RWPE2 (cell line): ENCODE data around the gene DNAH14.

ENCODE experiments used
- ATAC-seq: fragments of 200-7000 bp; cut with Tn5 transposase; 3 replicates; pipeline ENCODE4 v1.9.1; 2021; ENCODE audit warnings: low read depth
- DNase-seq: peaks from one replicate; pipeline ENCODE4 v3.0.0-alpha.2; 2020; ENCODE audit warnings: low spot score
- H3K27ac ChIP-seq: fragments of 450-650 bp; 2 replicates; pipeline ENCODE4 v1.5.1; 2017; ENCODE audit warnings: mild to moderate bottlenecking; ENCODE audit not compliant: poor library complexity, severe bottlenecking
- H3K27me3 ChIP-seq: fragments of 250-450 bp; sonication (Bioruptor Pico); 2 replicates; pipeline ENCODE4 v1.5.1; 2021; ENCODE audit warnings: mild to moderate bottlenecking, moderate library complexity; ENCODE audit not compliant: insufficient read depth, poor library complexity, severe bottlenecking
- H3K36me3 ChIP-seq: fragments of 250-450 bp; sonication (Bioruptor Pico); 2 replicates; pipeline ENCODE4 v1.5.1; 2020; ENCODE audit warnings: low read depth, mild to moderate bottlenecking, moderate library complexity
- H3K4me1 ChIP-seq: fragments of 250-450 bp; sonication (Bioruptor Pico); 2 replicates; pipeline ENCODE4 v1.5.1; 2021; ENCODE audit warnings: mild to moderate bottlenecking, moderate library complexity; ENCODE audit not compliant: insufficient read depth, poor library complexity, severe bottlenecking
- H3K4me3 ChIP-seq: fragments of 250-450 bp; sonication (Bioruptor Pico); 2 replicates; pipeline ENCODE4 v1.5.1; 2021; ENCODE audit warnings: mild to moderate bottlenecking, moderate library complexity; ENCODE audit not compliant: severe bottlenecking
- H3K9me3 ChIP-seq: fragments of 250-450 bp; sonication (Bioruptor Pico); 2 replicates; pipeline ENCODE4 v1.5.1; 2021; ENCODE audit warnings: mild to moderate bottlenecking, moderate library complexity; ENCODE audit not compliant: severe bottlenecking
- CTCF ChIP-seq: fragments of 450-650 bp; IDR thresholded peaks from one replicate; pipeline ENCODE4 v1.5.1; 2017; ENCODE audit warnings: mild to moderate bottlenecking, moderate library complexity; ENCODE audit not compliant: poor library complexity, severe bottlenecking

Gene DNAH14

DNA sequence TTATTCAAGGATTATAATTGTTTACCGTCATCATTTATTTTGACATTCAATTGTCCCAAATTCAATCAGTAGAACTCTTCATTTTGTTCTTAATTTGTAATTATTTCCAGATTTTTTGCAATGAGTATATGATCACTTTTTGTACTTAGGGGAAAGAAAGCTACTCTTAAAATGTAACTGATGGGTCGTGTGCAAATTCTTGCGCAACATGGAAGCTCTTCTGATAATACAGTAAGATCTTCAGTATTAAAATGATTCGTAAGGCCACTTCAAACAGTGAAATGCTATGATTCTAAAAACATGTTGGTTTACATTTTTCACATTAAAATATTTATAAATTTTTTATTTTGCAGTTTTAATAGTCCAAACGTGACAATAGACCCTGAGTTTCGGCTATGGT lies 435.0 kb downstream of the DNAH14 start:
- no peak for DNase-seq
- Histone ChIP-seq H3K4me3 (no peak overlapping the region), H3K4me1 (no peaks in the 10 kb centered on the region), H3K9me3 (no peaks in the 10 kb centered on the region), H3K36me3 (no peaks in the 10 kb centered on the region), H3K27me3 (no peaks in the 10 kb centered on the region), H3K27ac (no peak overlapping the region)
- TF ChIP-seq CTCF: no peak
- no peak for ATAC-seq

DNA sequence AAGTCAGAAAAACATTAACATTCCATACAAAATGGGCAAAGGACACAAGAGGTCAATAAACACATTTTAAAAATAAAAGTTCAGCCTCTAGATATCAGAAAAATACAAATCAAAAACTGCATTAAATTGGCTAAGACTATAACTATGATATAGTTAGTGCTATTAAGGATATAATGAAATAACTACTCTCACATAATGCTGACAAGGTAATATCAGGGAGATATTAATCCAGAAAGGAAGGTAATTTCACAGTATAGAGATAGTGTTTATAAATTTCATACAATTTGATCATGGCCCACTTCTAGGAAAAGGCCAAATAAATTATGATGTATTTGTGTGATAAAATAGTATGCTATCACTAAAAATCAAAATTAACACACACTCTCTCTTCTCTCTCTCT lies 436.5 kb downstream of the DNAH14 start:
- Histone ChIP-seq H3K27me3 (no peaks in the 10 kb centered on the region), H3K4me1 (no peaks in the 10 kb centered on the region), H3K36me3 (no peaks in the 10 kb centered on the region), H3K4me3 (no peak overlapping the region), H3K27ac (no peak overlapping the region), H3K9me3 (no peaks in the 10 kb centered on the region)
- DNase-seq: no peak
- TF ChIP-seq CTCF: no peak
- ATAC-seq: no peak

DNA sequence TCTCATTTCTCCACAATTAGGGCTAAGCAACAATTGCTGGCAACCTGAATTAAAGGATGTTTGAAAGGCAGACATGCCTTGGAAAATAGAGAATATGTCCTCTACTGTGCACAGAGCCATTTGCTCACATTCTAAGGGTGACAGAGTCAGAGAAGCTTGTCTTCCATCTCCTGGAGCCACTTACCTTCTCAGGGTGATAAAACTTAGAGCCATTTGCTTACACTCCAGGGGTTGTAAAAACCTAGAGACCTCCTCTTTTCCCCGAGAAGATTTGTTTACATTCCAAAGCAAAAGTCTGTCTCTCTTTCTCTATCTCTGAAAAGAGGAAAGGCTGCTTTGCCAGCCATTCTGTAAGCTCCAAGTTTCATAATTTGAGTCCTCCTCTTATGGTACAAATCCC lies 437.1 kb downstream of the DNAH14 start:
- no peaks in the 10 kb centered on the region for H3K27me3 ChIP-seq
- DNase-seq: no peak
- H3K9me3 ChIP-seq: no peaks in the 10 kb centered on the region
- H3K4me3 ChIP-seq: no peak overlapping the region
- TF ChIP-seq CTCF: no peak
- no peak for ATAC-seq
- H3K4me1 ChIP-seq: no peaks in the 10 kb centered on the region
- H3K36me3 ChIP-seq: no peaks in the 10 kb centered on the region
- no peak overlapping the region for H3K27ac ChIP-seq

DNA sequence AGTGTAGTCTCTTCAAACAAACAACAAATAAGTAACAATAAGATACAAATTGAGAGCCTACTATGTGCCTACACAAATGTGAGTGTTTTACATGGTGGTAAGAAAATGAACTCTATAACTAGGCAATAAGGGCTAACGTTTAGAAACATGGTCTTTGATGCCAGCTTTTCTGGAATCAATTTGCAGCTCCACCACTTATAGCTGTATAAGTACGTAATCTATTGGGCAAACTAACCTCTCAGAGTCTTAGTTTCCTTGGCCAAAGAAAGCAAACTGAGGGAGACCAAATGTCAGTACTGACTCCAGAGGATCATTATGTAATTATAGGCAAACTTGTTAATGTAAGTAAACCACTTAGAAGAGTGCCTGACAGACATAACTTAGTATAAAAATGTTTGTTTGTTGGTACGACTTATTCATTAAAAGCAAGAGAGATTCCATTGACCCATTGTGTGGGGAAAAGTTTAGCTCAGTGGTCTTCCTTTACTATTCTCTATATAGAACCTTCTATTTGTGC lies 438.6 kb downstream of the DNAH14 start:
- no peak for ATAC-seq
- TF ChIP-seq CTCF: no peak
- no peak overlapping the region for H3K4me3 ChIP-seq
- H3K27me3 ChIP-seq: no peaks in the 10 kb centered on the region
- no peak for DNase-seq
- H3K36me3 ChIP-seq: no peaks in the 10 kb centered on the region
- no peaks in the 10 kb centered on the region for H3K9me3 ChIP-seq
- no peak overlapping the region for H3K27ac ChIP-seq
- H3K4me1 ChIP-seq: no peaks in the 10 kb centered on the region

- H3K27me3 ChIP-seq: no peaks in the 10 kb centered on the region
- DNase-seq: no peak
- no peak overlapping the region for H3K27ac ChIP-seq
- no peaks in the 10 kb centered on the region for H3K9me3 ChIP-seq
- H3K4me3 ChIP-seq: no peak overlapping the region
- H3K36me3 ChIP-seq: no peaks in the 10 kb centered on the region
- no peak for TF ChIP-seq CTCF
- no peaks in the 10 kb centered on the region for H3K4me1 ChIP-seq
- ATAC-seq: no peak
These were observed 442.0 kb downstream of the DNAH14 start for GRCh38 chr1:225371366-225372010.
